Myocyte (in vitro differentiated cells): ENCODE measurements around the gene BCL11B. TPM values are rescaled to one million over a fixed set of nuclear protein-coding genes. Genes with fewer than 3 reads are reported as not detected.
"Not testable (repeated sequence)": the region's sequence is repeated elsewhere in the genome, so short reads cannot be mapped to it uniquely, and the experiment has no call there.

Experiments used
- DNase-seq: peaks from one replicate; pipeline ENCODE4 v3.0.0-alpha.2; 2012; ENCODE audit warnings: low read depth
- total RNA-seq: library from RNA; depleted of rRNA; stranded (reverse); fragments of >200 nt; gene quantifications from 2 replicates; pipeline ENCODE4 v1.2.3, GENCODE V29; 2014

The BCL11B gene
- total RNA-seq, 1 donor from 2014 or later, result 0.03 TPM

- DNase-seq, result no peak
These were observed 29.8 kb downstream of the BCL11B start for GRCh38 chr14:99242238-99242637.

GRCh38 chr14:99241325-99242010, 30.5 kb downstream of the BCL11B start:
- no peak for DNase-seq

GRCh38 chr14:99240627-99241324, 31.2 kb downstream of the BCL11B start:
- DNase-seq, result no peak

- no peak for DNase-seq
These were observed 32.3 kb downstream of the BCL11B start for GRCh38 chr14:99239661-99240092.

- no peak for DNase-seq
These were observed 33.8 kb downstream of the BCL11B start for GRCh38 chr14:99238216-99238615.

GRCh38 chr14:99237288-99237687, 34.7 kb downstream of the BCL11B start:
- DNase-seq, result no peak

- no peak for DNase-seq
These were observed 35.4 kb downstream of the BCL11B start for GRCh38 chr14:99236386-99237138.

- no peak for DNase-seq
These were observed 36.2 kb downstream of the BCL11B start for GRCh38 chr14:99235582-99236320.

- DNase-seq, result no peak
These were observed 36.9 kb downstream of the BCL11B start for GRCh38 chr14:99234961-99235571.

- DNase-seq, result no peak
These were observed 37.6 kb downstream of the BCL11B start for GRCh38 chr14:99234355-99234754.

- no peak for DNase-seq
These were observed 38.6 kb downstream of the BCL11B start for GRCh38 chr14:99233222-99234035.

- no peak for DNase-seq
These were observed 39.2 kb downstream of the BCL11B start for GRCh38 chr14:99232714-99233214.

- no peak for DNase-seq
These were observed 39.9 kb downstream of the BCL11B start for GRCh38 chr14:99231850-99232713.

- no peak for DNase-seq
These were observed 40.7 kb downstream of the BCL11B start for GRCh38 chr14:99231161-99231849.

- no peak for DNase-seq
These were observed 41.5 kb downstream of the BCL11B start for GRCh38 chr14:99230208-99231151.

GRCh38 chr14:99229654-99230207, 42.3 kb downstream of the BCL11B start:
- DNase-seq, result no peak

GRCh38 chr14:99228760-99229159, 43.2 kb downstream of the BCL11B start:
- DNase-seq, result not testable (repeated sequence)
